ENCODE data around the gene DST.

DST gene

GRCh38 chr6:56655249-56655648, 12.6 kb upstream of the DST start:
- H3K9ac ChIP-seq (ENCODE audit: low read depth, low read length): no peak overlapping the region
- no peaks in the 10 kb centered on the region for H3K9me3 ChIP-seq (ENCODE audit: control insufficient read depth, insufficient read depth, low read length)
- H3K4me1 ChIP-seq (ENCODE audit: insufficient read depth, low read length): peaks cover 20% of the 10 kb centered on the region
- no peaks in the 10 kb centered on the region for H3K36me3 ChIP-seq (ENCODE audit: insufficient read depth, low read length)

- Histone ChIP-seq H3K9ac (ENCODE audit: low read depth, low read length) (no peak overlapping the region), H3K4me1 (ENCODE audit: insufficient read depth, low read length) (peaks cover 20% of the 10 kb centered on the region), H3K9me3 (ENCODE audit: control insufficient read depth, insufficient read depth, low read length) (no peaks in the 10 kb centered on the region), H3K36me3 (ENCODE audit: insufficient read depth, low read length) (peaks cover 1% of the 10 kb centered on the region; the same call in 1 of the 2 replicates)
Observed at GRCh38 chr6:56652994-56653393, 10.3 kb upstream of the DST start.

- Histone ChIP-seq H3K4me1 (ENCODE audit: insufficient read depth, low read length) (peaks cover 20% of the 10 kb centered on the region), H3K9ac (ENCODE audit: low read depth, low read length) (no peak overlapping the region), H3K9me3 (ENCODE audit: control insufficient read depth, insufficient read depth, low read length) (no peaks in the 10 kb centered on the region), H3K36me3 (ENCODE audit: insufficient read depth, low read length) (peaks cover 3% of the 10 kb centered on the region; the same call in 1 of the 2 replicates)
Observed at GRCh38 chr6:56652231-56652630, 9.5 kb upstream of the DST start.

- H3K4me1 ChIP-seq (ENCODE audit: insufficient read depth, low read length): peaks cover 20% of the 10 kb centered on the region
- H3K9ac ChIP-seq (ENCODE audit: low read depth, low read length): no peak overlapping the region
- no peaks in the 10 kb centered on the region for H3K9me3 ChIP-seq (ENCODE audit: control insufficient read depth, insufficient read depth, low read length)
- H3K36me3 ChIP-seq (ENCODE audit: insufficient read depth, low read length): peaks cover 3% of the 10 kb centered on the region
Observed at GRCh38 chr6:56650191-56650590, 7.5 kb upstream of the DST start.

- H3K9ac ChIP-seq (ENCODE audit: low read depth, low read length): no peak overlapping the region
- H3K36me3 ChIP-seq (ENCODE audit: insufficient read depth, low read length): peaks cover 3% of the 10 kb centered on the region
- H3K4me1 ChIP-seq (ENCODE audit: insufficient read depth, low read length): peaks cover 20% of the 10 kb centered on the region
- H3K9me3 ChIP-seq (ENCODE audit: control insufficient read depth, insufficient read depth, low read length): no peaks in the 10 kb centered on the region
Observed at GRCh38 chr6:56649782-56650181, 7.1 kb upstream of the DST start.

GRCh38 chr6:56649053-56649769, 6.5 kb upstream of the DST start:
- Histone ChIP-seq H3K9ac (ENCODE audit: low read depth, low read length) (no peak overlapping the region), H3K4me1 (ENCODE audit: insufficient read depth, low read length) (peaks cover 20% of the 10 kb centered on the region), H3K9me3 (ENCODE audit: control insufficient read depth, insufficient read depth, low read length) (no peaks in the 10 kb centered on the region), H3K36me3 (ENCODE audit: insufficient read depth, low read length) (peaks cover 3% of the 10 kb centered on the region)

GRCh38 chr6:56647172-56647762, 4.6 kb upstream of the DST start:
- H3K9ac ChIP-seq (ENCODE audit: low read depth, low read length): no peak overlapping the region
- H3K4me1 ChIP-seq (ENCODE audit: insufficient read depth, low read length): peaks cover 20% of the 10 kb centered on the region
- H3K36me3 ChIP-seq (ENCODE audit: insufficient read depth, low read length): peaks cover 3% of the 10 kb centered on the region
- no peaks in the 10 kb centered on the region for H3K9me3 ChIP-seq (ENCODE audit: control insufficient read depth, insufficient read depth, low read length)

- Histone ChIP-seq H3K4me1 (ENCODE audit: insufficient read depth, low read length) (peaks cover 5% of the 10 kb centered on the region; the same call in 1 of the 2 replicates), H3K9ac (ENCODE audit: low read depth, low read length) (no peak overlapping the region), H3K9me3 (ENCODE audit: control insufficient read depth, insufficient read depth, low read length) (no peaks in the 10 kb centered on the region), H3K36me3 (ENCODE audit: insufficient read depth, low read length) (peaks cover 3% of the 10 kb centered on the region)
Observed at GRCh38 chr6:56644366-56644765, 1.7 kb upstream of the DST start.

- H3K9me3 ChIP-seq (ENCODE audit: control insufficient read depth, insufficient read depth, low read length): no peaks in the 10 kb centered on the region
- H3K36me3 ChIP-seq (ENCODE audit: insufficient read depth, low read length): peaks cover 3% of the 10 kb centered on the region
- no peak overlapping the region for H3K9ac ChIP-seq (ENCODE audit: low read depth, low read length)
- peaks cover 5% of the 10 kb centered on the region; the same call in 1 of the 2 replicates for H3K4me1 ChIP-seq (ENCODE audit: insufficient read depth, low read length)
Observed at GRCh38 chr6:56643379-56644089, 845 bp upstream of the DST start.

- Histone ChIP-seq H3K9me3 (ENCODE audit: control insufficient read depth, insufficient read depth, low read length) (no peaks in the 10 kb centered on the region), H3K36me3 (ENCODE audit: insufficient read depth, low read length) (peaks cover 3% of the 10 kb centered on the region; the same call in 1 of the 2 replicates), H3K4me1 (ENCODE audit: insufficient read depth, low read length) (peaks cover 5% of the 10 kb centered on the region; the same call in 1 of the 2 replicates), H3K9ac (ENCODE audit: low read depth, low read length) (no peak overlapping the region)
Observed at GRCh38 chr6:56640374-56640773, 2.3 kb downstream of the DST start.

- Histone ChIP-seq H3K36me3 (ENCODE audit: insufficient read depth, low read length) (peaks cover 13% of the 10 kb centered on the region), H3K9me3 (ENCODE audit: control insufficient read depth, insufficient read depth, low read length) (no peaks in the 10 kb centered on the region), H3K9ac (ENCODE audit: low read depth, low read length) (no peak overlapping the region), H3K4me1 (ENCODE audit: insufficient read depth, low read length) (peaks cover 5% of the 10 kb centered on the region; the same call in 1 of the 2 replicates)
Observed at GRCh38 chr6:56638760-56639159, 3.9 kb downstream of the DST start.

GRCh38 chr6:56637640-56638039, 5.0 kb downstream of the DST start:
- Histone ChIP-seq H3K9ac (ENCODE audit: low read depth, low read length) (no peak overlapping the region), H3K9me3 (ENCODE audit: control insufficient read depth, insufficient read depth, low read length) (no peaks in the 10 kb centered on the region), H3K36me3 (ENCODE audit: insufficient read depth, low read length) (peaks cover 18% of the 10 kb centered on the region), H3K4me1 (ENCODE audit: insufficient read depth, low read length) (no peaks in the 10 kb centered on the region)

- peaks cover 21% of the 10 kb centered on the region for H3K36me3 ChIP-seq (ENCODE audit: insufficient read depth, low read length)
- H3K4me1 ChIP-seq (ENCODE audit: insufficient read depth, low read length): no peaks in the 10 kb centered on the region
- no peaks in the 10 kb centered on the region for H3K9me3 ChIP-seq (ENCODE audit: control insufficient read depth, insufficient read depth, low read length)
- H3K9ac ChIP-seq (ENCODE audit: low read depth, low read length): no peak overlapping the region
Observed at GRCh38 chr6:56628105-56628504, 14.6 kb downstream of the DST start.

GRCh38 chr6:56625356-56625755, 17.3 kb downstream of the DST start:
- Histone ChIP-seq H3K36me3 (ENCODE audit: insufficient read depth, low read length) (peaks cover 18% of the 10 kb centered on the region), H3K9me3 (ENCODE audit: control insufficient read depth, insufficient read depth, low read length) (no peaks in the 10 kb centered on the region), H3K9ac (ENCODE audit: low read depth, low read length) (no peak overlapping the region), H3K4me1 (ENCODE audit: insufficient read depth, low read length) (no peaks in the 10 kb centered on the region)

- Histone ChIP-seq H3K36me3 (ENCODE audit: insufficient read depth, low read length) (peaks cover 22% of the 10 kb centered on the region), H3K9me3 (ENCODE audit: control insufficient read depth, insufficient read depth, low read length) (no peaks in the 10 kb centered on the region), H3K4me1 (ENCODE audit: insufficient read depth, low read length) (no peaks in the 10 kb centered on the region), H3K9ac (ENCODE audit: low read depth, low read length) (no peak overlapping the region)
Observed at GRCh38 chr6:56624728-56625069, 18.0 kb downstream of the DST start.
